ENCODE results near the gene MED22.

GRCh38 chr9:133340916-133341315, 7.0 kb downstream of the MED22 start:
- TF ChIP-seq, protein P1, sequence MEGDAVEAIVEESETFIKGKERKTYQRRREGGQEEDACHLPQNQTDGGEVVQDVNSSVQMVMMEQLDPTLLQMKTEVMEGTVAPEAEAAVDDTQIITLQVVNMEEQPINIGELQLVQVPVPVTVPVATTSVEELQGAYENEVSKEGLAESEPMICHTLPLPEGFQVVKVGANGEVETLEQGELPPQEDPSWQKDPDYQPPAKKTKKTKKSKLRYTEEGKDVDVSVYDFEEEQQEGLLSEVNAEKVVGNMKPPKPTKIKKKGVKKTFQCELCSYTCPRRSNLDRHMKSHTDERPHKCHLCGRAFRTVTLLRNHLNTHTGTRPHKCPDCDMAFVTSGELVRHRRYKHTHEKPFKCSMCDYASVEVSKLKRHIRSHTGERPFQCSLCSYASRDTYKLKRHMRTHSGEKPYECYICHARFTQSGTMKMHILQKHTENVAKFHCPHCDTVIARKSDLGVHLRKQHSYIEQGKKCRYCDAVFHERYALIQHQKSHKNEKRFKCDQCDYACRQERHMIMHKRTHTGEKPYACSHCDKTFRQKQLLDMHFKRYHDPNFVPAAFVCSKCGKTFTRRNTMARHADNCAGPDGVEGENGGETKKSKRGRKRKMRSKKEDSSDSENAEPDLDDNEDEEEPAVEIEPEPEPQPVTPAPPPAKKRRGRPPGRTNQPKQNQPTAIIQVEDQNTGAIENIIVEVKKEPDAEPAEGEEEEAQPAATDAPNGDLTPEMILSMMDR (tag by site-specific recombination; IDR thresholded peaks at IDR 0.05): no peak
- no peak for TF ChIP-seq ZNF624 (tag by site-specific recombination; IDR thresholded peaks at IDR 0.05)
- no peak for TF ChIP-seq BCL11A (tag by site-specific recombination; IDR thresholded peaks at IDR 0.05; ENCODE audit: low read depth)
- TF ChIP-seq YY1 (tag by site-specific recombination; IDR thresholded peaks at IDR 0.05): no peak
- no peak for TF ChIP-seq KLF16 (tag by site-specific recombination; IDR thresholded peaks at IDR 0.05)

Measured in HEK293 (cell line).